Measurements from ENCODE around the gene AGR3.

DNA sequence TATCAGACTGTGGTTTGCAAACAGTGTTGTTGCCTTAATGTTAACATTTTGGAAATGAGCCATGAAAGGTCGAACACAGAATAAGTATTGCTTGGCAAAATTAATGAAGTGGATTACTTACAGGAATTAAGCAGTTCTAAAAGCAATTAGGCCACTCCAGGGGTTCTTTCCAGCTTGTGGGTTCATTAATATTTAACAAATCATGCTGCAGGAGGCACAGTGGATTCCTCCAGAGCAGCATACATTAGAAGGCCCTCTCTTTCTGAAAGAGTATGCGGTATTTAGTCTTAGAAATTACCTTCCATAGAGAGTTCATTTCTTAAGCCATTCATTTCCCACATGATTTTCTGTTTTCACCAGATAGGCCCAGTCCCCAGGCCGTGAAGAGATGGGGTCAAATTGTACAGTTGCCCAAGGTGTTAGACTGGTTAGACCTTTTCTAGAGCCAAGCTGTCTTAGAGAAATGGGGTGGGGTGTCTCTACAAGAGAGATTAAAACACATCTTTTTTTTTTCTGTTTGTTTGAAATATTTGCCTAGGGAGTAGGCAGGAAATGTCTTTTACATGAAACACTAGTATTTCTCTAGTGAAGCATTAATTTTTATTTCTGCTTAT, 40.0 kb upstream of the AGR3 start:
- TF ChIP-seq TAF1 (IDR thresholded peaks at IDR 0.05; ENCODE audit: low read depth, low read length) (no peak), POLR2A (IDR thresholded peaks at IDR 0.05; ENCODE audit: low read depth, low read length) (no peak)
